COR-L47 (cell line): ENCODE measurements around the gene CRYGA.
A peak's percentile ranks its signal among the peaks of the same experiment; 100 is the strongest.

Experiments
- DNase-seq: peaks from one replicate; lab custom pipeline; 2025; lab: John Stamatoyannopoulos, UW

Gene CRYGA, protein sequence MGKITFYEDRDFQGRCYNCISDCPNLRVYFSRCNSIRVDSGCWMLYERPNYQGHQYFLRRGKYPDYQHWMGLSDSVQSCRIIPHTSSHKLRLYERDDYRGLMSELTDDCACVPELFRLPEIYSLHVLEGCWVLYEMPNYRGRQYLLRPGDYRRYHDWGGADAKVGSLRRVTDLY

DNA sequence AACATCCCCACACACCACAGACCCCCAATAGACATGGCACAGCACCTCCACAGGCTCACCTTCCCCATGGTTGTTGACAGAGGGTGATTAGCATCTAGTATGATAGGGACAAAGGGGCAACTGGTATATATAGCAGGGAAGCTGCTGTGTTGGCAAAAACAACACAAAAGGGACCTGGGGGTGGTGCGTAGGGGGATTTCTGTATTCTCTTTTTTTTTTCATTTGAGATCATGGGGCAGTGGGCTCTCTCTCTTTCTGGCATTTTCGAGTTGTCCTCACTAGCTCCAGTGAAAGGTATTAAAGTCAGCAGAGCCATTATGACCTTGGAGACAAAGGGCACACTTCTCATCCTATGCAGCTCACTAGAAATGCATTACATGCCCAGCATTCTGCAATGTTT lies at the start of gene CRYGA:
Gene CRYGA (minus strand): TSS at position 101 of the 400 bp plus-strand sequence. CDS start 33 bp downstream, at position 68.
- no peak for DNase-seq

DNA sequence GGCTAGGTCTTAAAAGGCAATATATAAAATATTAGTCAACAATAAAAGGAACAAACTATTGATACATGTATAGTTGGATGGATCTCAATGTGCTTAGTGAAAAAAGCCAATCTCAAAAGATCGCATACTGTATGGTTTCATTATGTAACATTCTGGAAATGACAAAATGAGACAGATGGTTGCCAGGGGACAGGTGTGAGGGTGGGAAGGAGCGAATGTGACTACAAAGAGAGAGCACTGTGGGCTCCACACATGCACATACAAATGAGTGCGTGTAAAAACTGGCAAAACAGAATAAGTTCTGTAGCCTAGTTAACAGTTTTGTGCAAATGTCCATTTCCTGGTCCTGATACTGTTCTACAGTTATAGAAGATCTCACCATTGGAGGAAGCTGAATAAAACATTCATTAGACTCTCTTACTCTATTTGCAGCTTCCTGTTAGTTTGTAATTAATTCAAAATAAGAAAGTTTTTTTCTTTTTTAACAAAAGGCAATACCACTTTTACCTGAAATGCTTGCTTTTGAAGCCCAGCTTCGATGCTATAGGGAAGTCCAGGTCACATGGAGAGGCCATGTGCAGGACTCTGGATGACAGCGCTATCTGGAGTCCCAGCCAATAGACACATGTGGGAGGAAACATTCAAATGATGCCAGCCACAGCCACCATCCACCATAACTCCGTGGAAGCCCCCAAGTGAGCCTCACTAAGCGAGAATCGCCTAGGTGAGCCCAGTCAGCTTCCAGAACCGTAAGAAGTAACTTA lies 47.5 kb upstream of the CRYGA start:
- DNase-seq = no peak

DNA sequence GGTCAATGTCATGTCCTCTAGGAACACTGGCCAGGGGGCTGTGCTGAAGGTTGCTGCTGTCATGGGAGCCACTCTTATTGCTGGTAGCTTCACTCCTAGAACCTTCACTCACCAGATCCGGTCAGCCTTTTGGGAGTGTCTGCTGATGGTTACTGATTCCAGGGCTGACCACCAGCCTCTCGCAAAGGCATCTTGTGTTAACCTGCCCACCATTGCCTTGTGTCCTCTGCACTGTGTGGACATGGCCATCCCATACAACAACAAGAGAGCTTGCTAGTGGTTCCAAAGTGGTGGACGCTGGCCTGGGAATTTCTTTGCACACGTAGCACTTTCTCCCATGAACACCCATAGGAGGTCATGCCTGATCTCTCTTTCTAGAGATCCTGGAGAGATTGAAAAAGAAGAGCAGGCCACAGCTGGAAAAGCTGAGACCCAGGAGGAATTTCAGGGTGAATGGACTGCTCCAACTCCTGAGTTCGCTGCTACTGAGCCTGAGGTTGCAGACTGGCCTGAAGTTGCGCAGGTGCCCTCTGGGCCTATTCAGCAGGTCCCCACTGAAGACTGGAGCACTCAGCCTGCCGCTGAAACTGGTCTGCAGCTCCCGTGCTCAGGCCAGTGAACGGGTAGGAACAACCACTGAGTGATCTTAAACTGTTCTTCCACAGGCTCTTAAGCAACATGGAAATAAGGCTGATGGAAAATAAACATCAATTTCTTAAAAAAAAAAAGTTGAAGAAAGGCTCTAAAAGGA lies 45.1 kb upstream of the CRYGA start:
- DNase-seq = no peak

DNA sequence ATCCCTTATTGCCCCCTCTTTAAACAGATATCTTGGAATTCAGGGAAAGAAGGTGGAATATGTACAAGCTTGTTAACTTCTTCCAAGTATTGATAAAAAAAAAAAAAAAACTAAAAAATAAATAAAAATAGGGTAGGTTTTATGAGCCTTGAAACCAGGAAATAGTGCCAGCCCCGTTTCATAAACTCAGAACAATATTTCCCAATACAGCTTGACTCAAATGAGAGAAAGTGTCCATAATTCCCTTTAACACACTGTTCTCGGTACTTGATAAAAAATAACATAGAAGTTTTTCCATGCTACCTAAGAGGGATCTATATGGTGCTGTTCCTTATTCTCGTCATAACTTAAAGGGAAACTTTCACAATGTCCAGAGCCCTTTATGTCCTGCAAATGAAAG lies 44.4 kb upstream of the CRYGA start:
- DNase-seq = no peak

DNA sequence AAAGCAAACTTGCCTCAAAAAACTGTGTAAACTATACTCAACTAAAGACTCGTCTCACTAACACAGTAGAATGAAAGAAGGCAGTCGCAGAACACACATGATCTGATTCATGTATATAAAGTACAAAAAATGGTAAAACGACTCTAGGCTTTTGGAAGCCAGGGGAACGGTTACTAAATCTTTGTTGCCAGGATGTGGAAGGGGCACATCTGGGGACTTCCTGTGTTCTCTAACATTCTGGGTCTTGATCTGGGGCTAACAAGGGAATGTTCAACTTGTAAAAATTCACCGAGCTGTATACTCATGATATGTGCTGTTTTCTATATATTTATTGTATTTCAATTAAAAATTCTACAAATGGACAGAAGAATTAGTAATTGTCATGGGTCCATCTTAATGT lies 40.8 kb upstream of the CRYGA start:
- DNase-seq = no peak

DNA sequence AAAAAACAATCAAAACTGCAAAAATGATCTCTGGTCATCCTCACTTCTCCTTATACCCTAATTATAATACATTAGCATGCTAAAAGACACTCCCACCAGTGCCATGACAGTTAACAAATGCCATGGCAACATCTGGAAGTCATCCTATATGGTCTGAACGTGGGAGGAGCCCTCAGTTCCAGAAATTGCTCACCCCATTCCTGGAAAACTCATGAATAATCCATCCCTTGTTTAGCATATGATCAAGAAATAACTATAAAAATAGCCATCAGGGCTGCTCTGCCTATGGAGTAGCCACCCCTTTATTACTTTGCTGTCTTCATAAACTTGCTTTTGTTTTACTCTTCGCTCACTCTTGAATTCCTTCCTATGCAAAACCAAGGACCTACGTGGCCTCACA lies 32.1 kb upstream of the CRYGA start:
- DNase-seq = no peak

DNA sequence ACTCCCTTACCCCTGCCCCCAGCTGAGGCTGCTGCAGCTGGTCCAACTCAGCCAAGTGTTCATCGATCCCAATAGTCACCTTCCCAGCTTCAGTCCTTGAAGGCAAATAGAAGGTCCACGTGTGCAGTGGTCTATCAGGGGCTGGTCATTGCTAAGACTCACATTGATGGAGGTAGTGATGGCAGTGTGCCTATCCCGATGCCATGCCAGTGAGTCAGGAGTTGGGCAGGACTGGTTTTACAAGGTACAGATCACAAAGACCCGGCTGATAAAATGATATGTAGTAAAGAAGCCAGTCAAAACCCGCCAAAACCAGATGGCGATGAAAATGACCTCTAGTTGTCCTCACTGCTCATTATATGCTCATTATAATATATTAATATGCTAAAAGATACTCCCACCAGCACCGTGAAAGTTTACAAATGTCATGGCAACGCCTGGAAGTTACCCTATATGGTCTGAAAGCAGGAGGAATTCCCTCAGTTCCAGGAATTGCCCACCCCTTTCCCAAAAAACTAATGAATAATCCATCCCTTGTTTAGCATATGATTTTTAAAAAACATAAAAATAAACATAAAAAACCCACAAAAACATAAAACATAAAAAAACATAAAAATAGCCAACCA lies 29.3 kb upstream of the CRYGA start:
- no peak for DNase-seq

DNA sequence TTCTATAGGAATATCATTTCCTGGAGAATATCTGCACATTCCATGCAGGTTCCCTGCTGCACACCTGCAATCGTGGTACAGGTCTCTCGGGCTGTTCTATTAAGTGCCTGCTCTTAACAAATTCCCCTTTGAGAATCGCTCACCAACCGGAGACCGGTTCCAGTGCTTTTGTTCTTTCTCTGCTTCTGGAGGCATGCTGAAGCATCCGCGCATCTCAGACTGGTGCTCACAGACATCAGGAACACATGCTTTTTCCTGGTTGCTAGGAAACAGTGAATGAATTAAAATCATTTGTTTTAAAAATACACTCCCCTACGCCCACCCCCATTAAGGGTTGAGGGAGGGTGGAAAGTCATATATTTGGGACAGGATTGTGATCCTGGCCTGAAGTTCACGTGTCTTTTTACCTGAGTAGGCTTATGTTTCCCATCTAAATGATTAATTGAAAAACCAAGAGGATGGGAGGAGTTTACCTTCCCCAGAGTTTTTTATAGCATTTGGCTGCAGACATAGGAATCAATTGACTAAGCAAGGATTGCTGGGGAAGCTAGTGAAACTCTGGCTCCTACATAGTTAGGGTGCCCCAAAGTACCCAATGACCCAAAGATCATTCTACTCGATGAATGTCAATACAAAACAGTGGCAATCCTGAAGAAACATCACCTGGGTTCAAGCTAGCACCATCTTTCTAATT lies 26.6 kb upstream of the CRYGA start, which contains the start of gene C2orf80:
Gene C2orf80 (minus strand): TSS at position 221 of the 694 bp plus-strand sequence. CDS start 3,044 bp downstream, outside the sequence.
- no peak for DNase-seq

DNA sequence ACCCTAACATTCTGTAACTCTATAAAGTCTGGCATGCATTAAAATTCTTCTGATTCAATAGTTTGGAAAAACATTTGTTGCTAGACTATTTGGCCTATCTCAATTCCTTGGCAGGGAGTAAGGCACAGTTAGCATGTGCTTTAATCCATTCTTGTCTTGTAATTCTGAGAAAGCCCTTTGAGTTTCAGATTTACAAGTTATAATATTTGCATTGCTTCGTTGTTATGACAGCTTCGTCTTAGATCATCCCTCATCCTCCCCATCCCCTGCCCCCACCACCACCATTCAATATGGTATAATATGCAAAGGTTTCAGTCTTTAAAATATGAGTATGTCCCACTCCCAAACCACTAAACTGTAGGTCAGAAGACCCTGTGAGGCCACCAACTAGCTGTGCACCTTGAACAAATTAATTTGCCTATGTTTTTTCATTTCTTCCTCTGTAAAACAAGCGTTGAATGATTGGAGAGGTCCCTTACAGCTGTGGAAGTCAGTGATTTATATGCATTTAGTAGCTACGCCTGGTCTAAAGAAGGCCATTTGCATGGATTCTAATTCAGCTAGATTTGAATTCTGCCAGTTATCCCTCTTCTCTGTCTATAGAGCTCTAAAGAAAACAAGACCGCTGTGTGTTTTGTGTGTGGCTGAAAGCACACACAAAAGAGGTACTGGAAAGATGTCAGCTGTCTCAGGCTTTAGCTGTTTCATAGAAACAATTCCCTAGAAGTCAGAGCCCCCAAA lies 25.9 kb upstream of the CRYGA start:
- DNase-seq = no peak

DNA sequence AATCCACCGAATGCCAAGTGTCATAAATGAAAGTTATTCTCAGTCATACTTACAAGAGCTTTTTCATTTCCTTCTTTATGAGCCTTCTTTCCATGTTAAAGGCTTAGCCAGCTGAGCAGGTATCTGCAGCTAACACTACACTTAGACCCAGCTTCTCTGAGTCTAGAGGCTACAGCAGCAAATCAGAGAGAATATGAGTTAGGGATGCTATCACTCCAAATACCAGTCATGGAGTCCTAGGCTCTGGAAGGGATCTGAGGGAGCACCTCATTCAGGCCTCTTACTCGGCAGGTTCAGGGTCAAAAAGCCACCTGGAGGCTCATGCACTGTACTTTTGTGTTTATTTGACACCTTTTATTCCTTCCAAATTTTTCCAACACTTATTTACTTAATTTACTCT lies 23.5 kb upstream of the CRYGA start:
- no peak for DNase-seq

DNA sequence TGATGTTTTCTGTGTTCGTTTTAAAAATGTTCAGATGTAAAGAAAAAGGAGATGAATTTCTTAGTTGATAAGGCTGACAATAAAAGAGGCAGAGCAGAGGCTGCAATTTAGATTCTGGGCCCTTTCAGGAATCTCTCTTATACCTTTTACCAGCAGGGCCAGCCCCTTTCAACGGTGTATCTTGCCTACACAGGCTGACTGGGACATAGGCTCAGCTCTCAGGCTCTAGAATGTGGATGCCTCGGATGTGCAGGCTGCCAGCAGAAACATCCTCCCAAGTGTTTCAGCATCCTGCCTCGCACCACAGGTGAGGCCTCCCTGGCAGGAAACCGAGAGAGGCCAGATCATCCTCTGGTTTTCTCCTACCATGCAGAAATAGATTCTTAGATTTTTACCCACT lies 23.1 kb upstream of the CRYGA start:
- DNase-seq = no peak

DNA sequence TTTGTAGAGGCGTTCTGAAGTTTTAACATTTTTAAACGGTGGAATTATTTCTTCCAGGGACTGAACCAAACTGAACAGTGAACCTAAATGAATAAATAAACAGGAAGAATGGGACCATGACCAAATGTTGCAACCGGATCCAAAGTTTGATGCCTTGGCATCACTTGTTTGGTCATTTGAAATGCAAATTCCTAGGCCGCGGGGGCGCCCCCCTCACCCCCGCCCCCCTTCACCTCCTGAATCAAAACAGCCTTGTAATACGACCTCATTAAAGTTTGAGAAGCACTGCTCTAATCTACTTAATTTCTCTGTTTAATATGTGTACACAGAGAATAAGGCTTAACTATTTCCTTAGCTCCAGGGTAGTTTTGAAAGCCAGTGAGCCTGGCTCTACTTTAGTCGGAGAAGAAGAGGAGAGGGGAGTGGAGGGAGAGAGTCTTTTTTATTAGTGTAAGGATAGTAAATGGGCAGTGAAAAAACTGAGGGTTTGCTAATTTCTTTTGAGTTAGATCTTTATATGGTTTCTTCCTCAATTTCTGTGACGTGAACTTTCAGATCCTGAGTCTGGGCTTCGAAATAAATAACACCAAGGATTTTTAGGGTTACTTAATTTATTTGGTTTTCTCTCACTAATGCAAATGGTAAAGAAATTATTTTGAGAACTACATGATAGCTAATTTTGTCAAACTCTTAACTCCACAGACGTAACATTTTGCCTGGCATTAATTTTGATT lies 20.8 kb upstream of the CRYGA start:
- DNase-seq = no peak

DNA sequence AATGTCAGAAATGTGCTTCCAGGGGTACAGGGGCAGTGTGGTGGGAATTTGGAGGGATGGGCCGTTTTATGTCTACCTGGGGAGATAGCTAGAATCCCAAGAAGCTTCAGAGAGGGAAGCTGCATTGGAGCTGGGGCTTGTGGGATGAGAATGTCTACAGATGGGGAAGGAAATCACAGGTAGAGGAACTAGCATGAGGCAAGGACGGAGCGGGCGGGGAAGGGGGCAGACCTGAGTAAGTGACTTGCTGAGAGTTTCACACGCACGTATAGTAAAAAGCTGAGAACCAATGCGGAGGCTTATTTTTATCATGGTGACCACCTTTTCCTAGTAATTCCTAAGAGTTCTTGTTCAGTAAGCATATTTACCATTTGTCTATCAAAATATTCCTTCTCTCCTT lies 20.1 kb upstream of the CRYGA start:
- no peak for DNase-seq

DNA sequence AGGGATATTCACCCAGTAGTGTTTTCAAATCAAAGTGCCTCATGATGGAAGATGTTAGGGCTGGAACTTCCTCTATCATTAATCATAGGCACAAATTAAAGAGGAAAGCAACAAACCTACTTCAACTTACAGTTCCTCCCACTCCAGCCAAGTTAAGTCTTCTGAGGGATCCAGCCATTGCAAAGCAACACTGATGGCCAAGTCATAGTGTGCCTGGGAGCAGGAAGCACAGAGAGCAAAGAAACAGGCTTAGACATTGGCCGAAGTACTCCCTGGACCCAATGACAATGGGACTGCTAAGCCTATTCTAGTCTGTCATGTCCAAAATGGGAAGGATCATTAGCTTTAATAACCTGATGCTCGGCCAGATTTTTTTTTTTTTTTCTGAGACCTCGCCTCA lies 19.4 kb upstream of the CRYGA start:
- no peak for DNase-seq

DNA sequence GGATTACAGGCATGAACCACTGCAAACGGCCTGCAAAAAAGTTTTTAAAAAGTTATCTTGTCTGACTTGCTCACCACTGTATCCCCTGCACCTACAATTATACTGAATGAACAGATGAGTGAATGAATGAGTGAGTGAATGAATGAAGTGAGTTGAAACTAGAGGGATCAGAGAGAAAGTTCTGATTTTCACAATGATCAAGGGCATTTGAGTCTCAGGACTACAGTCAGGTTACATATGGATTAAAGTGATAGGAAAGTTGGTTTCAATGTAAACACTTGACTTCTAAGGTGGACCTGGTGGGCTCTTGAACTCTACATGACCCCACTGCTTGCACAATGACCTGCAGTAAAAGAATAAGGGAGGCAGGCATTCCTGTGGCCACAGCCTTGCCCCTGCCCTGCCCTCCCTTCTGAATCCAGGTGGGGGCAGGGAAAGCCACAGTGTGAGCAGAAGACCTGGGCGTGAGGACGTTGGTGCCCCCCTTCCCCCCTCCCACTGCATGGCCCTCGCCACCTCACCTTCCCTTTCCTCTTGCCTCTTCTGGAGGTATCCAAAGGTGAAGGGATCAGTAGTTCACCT lies 15.7 kb upstream of the CRYGA start:
- DNase-seq = no peak

DNA sequence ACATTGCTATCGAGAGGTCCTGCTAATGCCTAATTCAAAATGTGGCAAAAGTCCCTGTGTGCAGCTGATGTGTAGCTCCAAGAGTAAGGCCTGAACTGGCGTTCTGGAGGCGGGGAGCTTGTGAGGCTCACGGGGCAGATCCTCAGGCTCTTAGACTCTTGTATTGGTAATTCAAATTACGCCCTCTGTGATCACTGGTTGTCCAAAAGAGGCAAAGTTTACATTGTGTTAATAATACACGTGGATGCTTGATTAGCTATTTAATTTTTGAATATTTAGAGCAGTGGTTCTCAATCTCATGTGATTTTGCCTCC lies 12.4 kb upstream of the CRYGA start:
- DNase-seq = no peak

DNA sequence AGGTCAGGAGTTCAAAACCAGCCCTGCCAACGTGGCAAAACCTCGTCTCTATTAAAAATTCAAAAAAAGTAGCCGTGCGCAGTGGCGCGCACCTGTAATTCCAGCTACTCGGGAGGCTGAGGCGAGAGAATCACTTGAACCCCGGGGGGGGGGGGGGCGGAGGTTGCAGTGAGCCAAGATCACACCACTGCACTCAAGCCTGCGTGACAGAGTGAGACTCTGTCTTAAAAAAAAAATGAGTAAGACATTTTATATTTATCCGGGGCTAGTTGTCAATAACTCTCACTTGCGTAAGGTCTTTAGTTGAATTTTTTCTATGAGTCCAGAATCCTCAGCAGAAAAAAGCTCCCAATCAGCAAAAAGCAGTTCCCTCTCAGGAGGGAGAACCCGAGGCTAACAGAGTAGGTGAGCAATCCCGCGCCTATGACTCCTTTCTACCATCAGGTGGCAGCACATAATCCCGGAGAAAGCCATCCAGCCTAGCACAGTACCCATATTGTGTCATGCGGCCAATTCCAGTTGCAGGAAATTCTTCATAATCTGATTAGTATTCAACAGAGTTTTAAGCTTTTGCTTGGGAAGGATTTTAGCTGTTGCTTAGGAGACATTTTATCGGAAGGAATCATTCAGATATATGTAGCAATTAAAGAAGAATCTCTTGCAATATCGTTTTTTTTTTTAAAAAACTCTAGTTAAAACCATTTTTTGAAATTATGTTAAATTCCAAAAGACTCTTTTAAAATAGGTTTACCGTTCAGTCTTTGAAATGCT lies 11.9 kb upstream of the CRYGA start:
- DNase-seq = peak; percentile 72

DNA sequence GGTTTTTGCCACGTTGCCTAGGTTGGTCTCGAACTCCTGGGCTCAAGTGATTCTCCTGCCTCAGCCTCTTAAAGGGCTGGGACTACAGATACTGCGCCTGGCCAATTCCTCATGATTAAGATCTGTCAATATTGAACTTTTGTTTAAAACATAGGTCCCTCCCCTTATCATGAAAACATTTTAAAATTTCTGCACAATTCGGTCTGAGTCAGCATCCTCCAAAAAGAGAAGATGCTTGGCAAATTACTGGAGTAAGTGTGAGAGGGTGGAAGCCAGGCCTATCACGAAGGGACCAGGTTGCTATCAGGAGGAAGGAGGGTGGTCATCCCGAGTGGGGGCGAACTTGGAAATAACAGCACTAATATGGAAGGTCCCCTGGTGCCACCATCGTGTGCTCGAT lies 10.8 kb upstream of the CRYGA start:
- no peak for DNase-seq

DNA sequence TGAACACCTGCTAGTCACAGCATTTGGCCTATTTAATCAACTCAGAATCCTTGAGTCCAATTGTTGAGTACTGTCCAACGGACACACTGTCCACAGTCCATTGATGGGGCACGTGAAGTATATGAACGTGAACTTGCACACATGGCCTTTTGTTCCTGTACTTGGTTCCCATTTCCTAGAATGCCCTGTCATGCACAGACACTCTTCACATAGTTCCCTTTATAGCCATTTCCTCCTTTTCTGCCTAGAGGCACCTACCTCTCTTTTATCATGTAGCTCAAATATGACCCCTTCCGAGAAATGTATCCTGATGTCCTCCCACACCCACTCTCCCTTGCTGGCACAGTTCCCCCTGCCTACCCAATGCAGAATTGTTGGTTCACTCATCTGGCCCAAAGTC lies 8.7 kb upstream of the CRYGA start:
- DNase-seq = no peak
